Endothelial cell of umbilical vein (primary cell): ENCODE data around the gene ACAP2.

ENCODE experiments used
- EZH2 ChIP-seq: IDR thresholded peaks from 2 replicates; pipeline ENCODE4 v1.6.1; 2012; ENCODE audit warnings: borderline replicate concordance, low read depth, mild to moderate bottlenecking, moderate library complexity, low read length, inconsistent platforms; ENCODE audit not compliant: severe bottlenecking
- FOS ChIP-seq: IDR thresholded peaks from 2 replicates; pipeline ENCODE4 v1.6.1; 2011; ENCODE audit warnings: mild to moderate bottlenecking, low read length, moderate library complexity, borderline replicate concordance; ENCODE audit not compliant: insufficient read depth
- MAX ChIP-seq: IDR thresholded peaks from 2 replicates; pipeline ENCODE4 v1.6.1; 2011; ENCODE audit not compliant: insufficient read depth, insufficient read length
- MYC ChIP-seq: IDR thresholded peaks from one replicate; pipeline ENCODE4 v1.6.1; 2011; ENCODE audit warnings: mild to moderate bottlenecking, low read depth, low read length
- POLR2A ChIP-seq: IDR thresholded peaks from 2 replicates; pipeline ENCODE4 v1.6.1; 2012; ENCODE audit warnings: low read depth, mild to moderate bottlenecking, control low read depth, low read length
- POLR2AphosphoS5 ChIP-seq: IDR thresholded peaks from 2 replicates; pipeline ENCODE4 v1.6.1; 2012; ENCODE audit warnings: low read depth, mild to moderate bottlenecking, control low read depth, low read length, moderate library complexity; ENCODE audit not compliant: insufficient read depth
- TF ChIP-seq, protein P1 (sequence below), 2 donors: IDR thresholded peaks; 1 replicate in 1 of 2; 2 replicates in 1 of 2; pipeline ENCODE4 v1.5.1; 2011; ENCODE audit warnings: low read length in 2 of 2, mild to moderate bottlenecking in 2 of 2, moderate library complexity in 2 of 2, control low read depth in 1 of 2, inconsistent platforms in 1 of 2, low read depth in 1 of 2; ENCODE audit not compliant: insufficient read depth in 1 of 2; ENCODE audit errors: extremely low read depth in 1 of 2

DNA sequence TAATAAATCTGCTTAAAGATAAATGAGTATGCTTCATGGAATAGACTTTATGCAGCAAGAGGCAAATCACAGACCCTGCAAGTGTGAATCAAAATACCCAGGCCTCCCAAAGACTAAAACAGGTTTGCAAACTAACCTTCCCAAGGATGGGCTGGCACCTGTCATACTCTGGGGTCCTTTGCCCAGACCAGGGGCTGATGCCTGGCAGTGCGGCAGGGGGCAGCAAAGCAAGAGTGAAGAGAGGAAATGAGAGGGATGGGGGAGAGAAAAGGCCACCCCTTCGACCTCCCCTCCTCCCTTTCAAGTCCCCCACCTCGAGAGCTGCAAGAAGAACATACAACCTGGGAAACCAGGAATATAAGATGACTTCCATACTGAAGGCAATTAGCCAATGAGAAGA is 203.7 kb downstream of the ACAP2 start:
- TF ChIP-seq MAX (no peak), POLR2A (no peak), EZH2 (no peak), POLR2AphosphoS5 (no peak), MYC (no peak), FOS (no peak)
- TF ChIP-seq, protein P1, sequence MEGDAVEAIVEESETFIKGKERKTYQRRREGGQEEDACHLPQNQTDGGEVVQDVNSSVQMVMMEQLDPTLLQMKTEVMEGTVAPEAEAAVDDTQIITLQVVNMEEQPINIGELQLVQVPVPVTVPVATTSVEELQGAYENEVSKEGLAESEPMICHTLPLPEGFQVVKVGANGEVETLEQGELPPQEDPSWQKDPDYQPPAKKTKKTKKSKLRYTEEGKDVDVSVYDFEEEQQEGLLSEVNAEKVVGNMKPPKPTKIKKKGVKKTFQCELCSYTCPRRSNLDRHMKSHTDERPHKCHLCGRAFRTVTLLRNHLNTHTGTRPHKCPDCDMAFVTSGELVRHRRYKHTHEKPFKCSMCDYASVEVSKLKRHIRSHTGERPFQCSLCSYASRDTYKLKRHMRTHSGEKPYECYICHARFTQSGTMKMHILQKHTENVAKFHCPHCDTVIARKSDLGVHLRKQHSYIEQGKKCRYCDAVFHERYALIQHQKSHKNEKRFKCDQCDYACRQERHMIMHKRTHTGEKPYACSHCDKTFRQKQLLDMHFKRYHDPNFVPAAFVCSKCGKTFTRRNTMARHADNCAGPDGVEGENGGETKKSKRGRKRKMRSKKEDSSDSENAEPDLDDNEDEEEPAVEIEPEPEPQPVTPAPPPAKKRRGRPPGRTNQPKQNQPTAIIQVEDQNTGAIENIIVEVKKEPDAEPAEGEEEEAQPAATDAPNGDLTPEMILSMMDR (IDR thresholded peaks at IDR 0.05; ENCODE audit: extremely low read depth in 1 of 2, insufficient read depth in 1 of 2, low read depth in 1 of 2, low read length in 2 of 2), result no peak
